Tongue (tissue), 2 donors: Measurements from ENCODE around the gene HIBADH. TPM values are rescaled to one million over a fixed set of nuclear protein-coding genes. Genes with fewer than 3 reads are reported as not detected.
"Not testable (repeated sequence)": the region's sequence is repeated elsewhere in the genome, so short reads cannot be mapped to it uniquely, and the experiment has no call there.

Source experiments
- DNase-seq: peaks from one replicate; pipeline ENCODE4 v3.0.0-alpha.2; 2015
- total RNA-seq: library from RNA; depleted of rRNA; stranded (reverse); fragments of >200 nt; gene quantifications from one replicate; pipeline ENCODE4 v1.2.3, GENCODE V29; 2014

HIBADH gene
- total RNA-seq, 1 donor from 2014 or later, result 57.0 TPM

DNA sequence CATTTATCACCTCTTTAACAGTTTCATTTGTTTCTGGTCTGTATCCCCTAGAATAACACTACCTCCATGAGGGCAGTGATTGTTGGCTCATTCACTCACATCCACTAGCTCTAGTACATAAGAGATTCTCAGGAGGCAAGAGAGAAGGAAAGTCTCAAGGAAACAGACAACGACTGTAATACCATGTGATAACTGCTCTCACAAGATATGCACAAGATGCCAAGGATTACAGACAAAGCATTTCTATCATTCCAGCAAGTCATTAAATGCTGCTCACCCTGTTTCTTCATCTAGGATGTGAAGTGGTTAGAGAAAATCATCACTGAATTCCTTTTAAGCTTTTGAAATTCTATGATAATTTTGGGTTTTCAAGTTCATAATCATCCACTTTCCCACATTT is 115.3 kb downstream of the HIBADH start:
- no peak for DNase-seq

GRCh38 chr7:27546610-27547009 is 116.1 kb downstream of the HIBADH start:
- no peak for DNase-seq

DNA sequence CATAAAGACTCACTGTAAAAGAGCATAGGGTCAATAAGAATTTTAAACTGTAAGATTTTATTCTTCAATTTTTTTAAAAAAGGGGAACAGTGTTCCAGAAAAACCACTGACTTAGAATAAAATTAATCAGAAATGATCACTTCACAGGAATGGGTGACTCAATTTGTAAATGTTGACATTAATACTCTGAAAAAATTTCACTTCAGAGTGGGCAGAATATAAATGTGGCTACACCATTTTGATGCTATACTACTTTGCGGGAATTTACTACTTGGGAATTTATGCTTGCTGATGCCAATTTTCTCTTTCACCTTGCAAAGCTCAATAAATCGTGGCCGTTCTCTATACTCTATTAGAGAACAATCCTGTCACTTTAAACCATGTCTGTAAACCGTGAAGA is 126.9 kb downstream of the HIBADH start:
- DNase-seq, result no peak

- no peak for DNase-seq
Measured at GRCh38 chr7:27533652-27534081, 129.0 kb downstream of the HIBADH start.

- peak; percentile 34 for DNase-seq
Measured at GRCh38 chr7:27532314-27532713, 130.4 kb downstream of the HIBADH start.

GRCh38 chr7:27527348-27527714 is 135.4 kb downstream of the HIBADH start:
- no peak for DNase-seq

- no peak for DNase-seq
Measured at GRCh38 chr7:27526611-27527347, 135.9 kb downstream of the HIBADH start.

GRCh38 chr7:27526131-27526530 is 136.6 kb downstream of the HIBADH start:
- DNase-seq, result no peak

GRCh38 chr7:27523321-27523720 is 139.4 kb downstream of the HIBADH start:
- DNase-seq, result no peak

DNA sequence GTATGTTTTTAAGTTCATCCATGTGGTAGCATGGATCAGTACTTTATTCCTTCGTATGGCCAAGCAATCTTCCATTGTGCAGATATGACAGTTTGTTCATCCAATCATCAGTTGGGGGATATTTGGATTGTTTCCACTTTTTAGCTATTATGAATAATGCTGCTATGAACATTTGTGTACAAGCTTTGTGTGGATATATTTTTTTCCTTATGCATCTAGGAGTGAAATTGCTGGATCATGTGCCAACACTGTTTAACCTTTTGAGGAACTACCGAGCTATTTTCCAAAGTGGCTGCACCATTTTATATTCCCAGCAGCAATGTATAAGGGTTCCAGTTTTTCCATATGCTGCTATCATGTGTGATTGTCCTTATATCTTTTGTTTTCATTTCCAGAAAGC is 140.1 kb downstream of the HIBADH start:
- DNase-seq, result no peak

GRCh38 chr7:27520815-27521790 is 141.6 kb downstream of the HIBADH start:
- peak; percentile 83 for DNase-seq

GRCh38 chr7:27519793-27520469 is 142.8 kb downstream of the HIBADH start:
- no peak for DNase-seq

- peak; percentile 55 for DNase-seq
Measured at GRCh38 chr7:27518561-27519350, 143.9 kb downstream of the HIBADH start.

- no peak for DNase-seq
Measured at GRCh38 chr7:27516421-27516820, 146.3 kb downstream of the HIBADH start.

- DNase-seq, result no peak
Measured at GRCh38 chr7:27515933-27516332, 146.8 kb downstream of the HIBADH start.

- DNase-seq, result no peak
Measured at GRCh38 chr7:27514861-27515260, 147.8 kb downstream of the HIBADH start.

GRCh38 chr7:27513885-27514284 is 148.8 kb downstream of the HIBADH start:
- no peak for DNase-seq

GRCh38 chr7:27511370-27511769 is 151.3 kb downstream of the HIBADH start:
- DNase-seq, result not testable (repeated sequence)

- no peak for DNase-seq
Measured at GRCh38 chr7:27510541-27510940, 152.1 kb downstream of the HIBADH start.

- not testable (repeated sequence) for DNase-seq
Measured at GRCh38 chr7:27501879-27502278, 160.8 kb downstream of the HIBADH start.

- DNase-seq, result no peak
Measured at GRCh38 chr7:27501001-27501400, 161.7 kb downstream of the HIBADH start.

DNA sequence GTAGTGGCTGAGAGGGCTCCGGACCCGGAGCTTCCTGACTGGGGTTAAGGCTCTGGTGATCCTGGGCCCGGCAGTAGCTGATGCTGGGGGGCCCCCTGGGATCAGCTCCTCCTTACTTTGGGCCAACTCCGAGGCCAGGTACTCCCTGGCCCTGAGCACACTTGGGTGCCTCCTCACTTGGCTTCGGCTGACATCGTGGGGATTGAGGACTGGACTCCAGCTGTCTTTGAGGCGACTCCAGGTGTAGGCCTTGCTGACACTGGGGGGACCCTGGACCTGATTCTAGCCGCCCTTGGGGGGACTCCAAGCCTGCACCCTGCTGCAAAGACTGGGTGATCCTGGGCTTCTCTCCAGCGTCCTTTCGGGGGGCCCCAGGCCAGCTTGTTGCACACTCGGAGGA is 170.5 kb downstream of the HIBADH start:
- DNase-seq, result no peak
